Body of pancreas (tissue), 4 donors: ENCODE results near the gene AK5. TPM values are rescaled to one million over a fixed set of nuclear protein-coding genes. Genes with fewer than 3 reads are reported as not detected.

Experiments used
- ATAC-seq: fragments of 150-250 bp; one replicate; pipeline ENCODE4 v1.9.1; 2016
- DNase-seq, 4 donors: peaks; one replicate each; pipeline ENCODE4 v3.0.0-alpha.2; 2019
- H3K27ac ChIP-seq, 4 donors: fragments of 200-600 bp; sonication (generic); 1 replicate in 3 of 4; 2 replicates in 1 of 4; pipeline versions ENCODE4 v1.5.1 to v1.6.1; 2016 to 2019; ENCODE audit warnings: mild to moderate bottlenecking in 1 of 4, mixed read lengths in 1 of 4, moderate library complexity in 1 of 4
- H3K27me3 ChIP-seq, 2 donors: fragments of 200-600 bp; sonication (generic); one replicate each; pipeline ENCODE4 v1.6.0; 2016; ENCODE audit warnings: mild to moderate bottlenecking in 1 of 2
- H3K36me3 ChIP-seq, 2 donors: fragments of 200-600 bp; sonication (generic); replicated peaks in 1 of 2; 2 replicates each; pipeline ENCODE4 v1.5.1; 2016; ENCODE audit warnings: low read depth in 2 of 2; ENCODE audit not compliant: insufficient read depth in 1 of 2
- H3K4me1 ChIP-seq: fragments of 200-600 bp; sonication (generic); one replicate; pipeline ENCODE4 v1.6.0; 2016
- H3K4me3 ChIP-seq, 2 donors: fragments of 200-600 bp; sonication (generic); 1 replicate in 1 of 2; 2 replicates in 1 of 2; pipeline ENCODE4 v1.5.1; 2016 to 2019
- H3K9me3 ChIP-seq, 3 donors: fragments of 200-600 bp; sonication (generic); 1 replicate in 2 of 3; 2 replicates in 1 of 3; pipeline ENCODE4 v1.5.1; 2016
- POLR2A ChIP-seq, 3 donors: fragments of 450-650 bp; IDR thresholded peaks; one replicate each; pipeline ENCODE4 v1.6.1; 2016; ENCODE audit warnings: antibody characterized with exemption in 3 of 3, mild to moderate bottlenecking in 2 of 3
- WGBS, 2 donors: methylation state at CpG; one replicate each; pipeline ENCODE4 v1.1.5; 2017; 5-methylcytosine and 5-hydroxymethylcytosine counted together
- intact Hi-C: fragments of 100-400 bp; cut with DNase I; formaldehyde crosslinking; loops from one replicate; pipeline ENCODE4 v1.15.1; 2023
- total RNA-seq, 2 donors: library from RNA; depleted of rRNA; stranded (reverse); fragments of >200 nt; gene quantifications; one replicate each; pipeline ENCODE4 v1.1.0, GENCODE V29; 2016
- TF ChIP-seq, protein P1 (sequence below), 7 experiments: fragments of 450-650 bp in 4 of 7; fragments of 200-600 bp in 3 of 7; sonication (generic) in 3 of 7; IDR thresholded peaks; one replicate each; pipeline ENCODE4 v1.5.1; 2016 to 2019; ENCODE audit warnings: antibody characterized with exemption in 7 of 7

Gene AK5, protein sequence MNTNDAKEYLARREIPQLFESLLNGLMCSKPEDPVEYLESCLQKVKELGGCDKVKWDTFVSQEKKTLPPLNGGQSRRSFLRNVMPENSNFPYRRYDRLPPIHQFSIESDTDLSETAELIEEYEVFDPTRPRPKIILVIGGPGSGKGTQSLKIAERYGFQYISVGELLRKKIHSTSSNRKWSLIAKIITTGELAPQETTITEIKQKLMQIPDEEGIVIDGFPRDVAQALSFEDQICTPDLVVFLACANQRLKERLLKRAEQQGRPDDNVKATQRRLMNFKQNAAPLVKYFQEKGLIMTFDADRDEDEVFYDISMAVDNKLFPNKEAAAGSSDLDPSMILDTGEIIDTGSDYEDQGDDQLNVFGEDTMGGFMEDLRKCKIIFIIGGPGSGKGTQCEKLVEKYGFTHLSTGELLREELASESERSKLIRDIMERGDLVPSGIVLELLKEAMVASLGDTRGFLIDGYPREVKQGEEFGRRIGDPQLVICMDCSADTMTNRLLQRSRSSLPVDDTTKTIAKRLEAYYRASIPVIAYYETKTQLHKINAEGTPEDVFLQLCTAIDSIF
- not detected for total RNA-seq

DNA sequence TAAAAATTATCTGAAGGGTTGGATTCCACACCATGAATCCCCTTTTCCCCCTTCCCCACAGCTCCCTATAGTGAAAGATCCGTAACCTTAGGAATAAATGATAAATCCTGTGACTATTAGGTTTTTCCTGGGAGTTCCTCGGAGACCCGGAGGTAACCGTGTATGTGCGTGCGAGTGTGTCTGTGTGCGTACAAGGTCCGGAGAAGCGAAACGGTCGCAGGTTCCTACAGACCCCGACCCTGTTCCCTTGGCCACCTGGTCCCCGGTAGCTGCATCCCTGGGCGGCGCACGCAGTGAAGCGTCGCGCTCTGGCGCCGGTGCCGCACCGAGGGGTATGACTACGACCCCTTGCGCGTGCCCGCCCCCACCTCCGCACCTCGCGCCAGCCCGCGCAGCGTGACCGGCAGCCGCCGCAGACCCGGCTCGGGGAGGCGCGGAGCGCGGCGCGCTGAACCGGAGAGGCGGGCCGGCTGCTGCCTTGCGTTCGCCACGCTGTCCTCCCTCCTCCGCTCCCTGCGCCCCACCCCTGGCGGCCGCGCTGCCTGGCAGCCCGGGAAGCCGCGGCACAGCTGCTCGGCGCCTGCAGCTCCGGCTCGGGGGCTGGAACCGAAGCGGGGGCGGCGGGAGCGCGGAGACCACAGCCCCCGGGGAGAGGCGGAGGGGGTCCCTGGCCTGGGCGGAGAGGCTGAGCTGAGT, at the start of gene AK5:
Gene AK5, plus strand, starts transcription at position 529 of the 696 bp plus-strand sequence. CDS start 295 bp downstream, outside the sequence.
- peak within 1 kb of the TSS in 1 of 2 donors; percentile 11 for H3K4me3 ChIP-seq
- peaks cover 0 to 9% of the 10 kb centered on the region in 2 donors for H3K27me3 ChIP-seq
- ATAC-seq (peak; percentile 72), DNase-seq (peak; percentile 10 to 32 (median 18))
- 3 to 19% methylated on average over 8 to 59 of the region's 71 CpGs for WGBS, 2 donors
- no peak within 1 kb of the TSS for H3K27ac ChIP-seq
- no peaks in the 10 kb centered on the region for H3K9me3 ChIP-seq
- TF ChIP-seq, protein P1, sequence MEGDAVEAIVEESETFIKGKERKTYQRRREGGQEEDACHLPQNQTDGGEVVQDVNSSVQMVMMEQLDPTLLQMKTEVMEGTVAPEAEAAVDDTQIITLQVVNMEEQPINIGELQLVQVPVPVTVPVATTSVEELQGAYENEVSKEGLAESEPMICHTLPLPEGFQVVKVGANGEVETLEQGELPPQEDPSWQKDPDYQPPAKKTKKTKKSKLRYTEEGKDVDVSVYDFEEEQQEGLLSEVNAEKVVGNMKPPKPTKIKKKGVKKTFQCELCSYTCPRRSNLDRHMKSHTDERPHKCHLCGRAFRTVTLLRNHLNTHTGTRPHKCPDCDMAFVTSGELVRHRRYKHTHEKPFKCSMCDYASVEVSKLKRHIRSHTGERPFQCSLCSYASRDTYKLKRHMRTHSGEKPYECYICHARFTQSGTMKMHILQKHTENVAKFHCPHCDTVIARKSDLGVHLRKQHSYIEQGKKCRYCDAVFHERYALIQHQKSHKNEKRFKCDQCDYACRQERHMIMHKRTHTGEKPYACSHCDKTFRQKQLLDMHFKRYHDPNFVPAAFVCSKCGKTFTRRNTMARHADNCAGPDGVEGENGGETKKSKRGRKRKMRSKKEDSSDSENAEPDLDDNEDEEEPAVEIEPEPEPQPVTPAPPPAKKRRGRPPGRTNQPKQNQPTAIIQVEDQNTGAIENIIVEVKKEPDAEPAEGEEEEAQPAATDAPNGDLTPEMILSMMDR (IDR thresholded peaks at IDR 0.05) = no peak
- TF ChIP-seq POLR2A (IDR thresholded peaks at IDR 0.05) = no peak
- H3K4me1 ChIP-seq = peaks cover 20% of the 10 kb centered on the region
- intact Hi-C loops = no loop called here
- H3K36me3 ChIP-seq = no peaks in the 10 kb centered on the region

DNA sequence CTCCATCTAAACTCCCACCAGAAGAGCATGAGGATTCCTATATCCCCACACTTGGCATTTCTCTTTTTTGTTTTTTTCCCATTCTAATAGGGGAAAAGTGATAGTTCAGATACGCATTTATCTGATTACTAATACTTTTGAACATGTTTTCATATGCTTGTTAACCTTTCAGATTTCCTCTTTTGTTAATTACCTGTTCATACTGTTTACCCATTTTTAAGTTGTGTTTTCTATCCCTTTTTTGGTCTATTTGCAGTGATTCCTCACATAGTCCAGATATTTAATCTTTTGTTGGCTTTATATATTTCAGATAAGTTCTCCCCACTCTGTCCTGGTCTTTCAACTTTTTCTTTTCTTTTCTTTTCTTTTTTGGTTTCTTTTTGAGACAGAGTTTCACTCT, 49.0 kb upstream of the AK5 start:
- WGBS, 2 donors = 76 to 93% methylated on average over 1 of the region's 1 CpG

DNA sequence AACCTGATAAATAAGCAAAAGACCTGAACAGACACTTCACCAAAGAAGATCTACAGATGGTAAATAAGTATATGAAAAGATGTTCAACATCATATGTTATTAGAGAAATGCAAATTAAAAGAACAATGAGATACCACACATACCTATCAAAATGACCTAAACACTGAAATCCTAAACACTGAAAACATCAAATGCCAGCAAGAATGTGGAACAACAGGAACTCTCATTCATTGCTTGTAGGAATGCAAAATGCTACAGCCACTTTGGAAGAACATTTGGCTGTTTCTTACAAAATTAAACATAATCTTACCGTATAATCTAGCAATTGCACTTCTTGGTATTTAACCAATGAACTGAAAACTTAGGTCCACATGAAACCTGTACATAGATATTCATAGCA, 47.7 kb upstream of the AK5 start:
- no peak overlapping the region for H3K27ac ChIP-seq
- H3K9me3 ChIP-seq = no peaks in the 10 kb centered on the region
- no peaks in the 10 kb centered on the region for H3K36me3 ChIP-seq
- whole genome bisulfite sequencing, 2 donors = 68 to 83% methylated on average over 1 of the region's 1 CpG
- intact Hi-C loops = no loop called here
- H3K27me3 ChIP-seq = no peaks in the 10 kb centered on the region
- H3K4me3 ChIP-seq = no peak overlapping the region
- DNase-seq = no peak
- H3K4me1 ChIP-seq = peaks cover 3% of the 10 kb centered on the region
- no peak for TF ChIP-seq POLR2A (IDR thresholded peaks at IDR 0.05)
- TF ChIP-seq, protein P1 (IDR thresholded peaks at IDR 0.05) = no peak
- ATAC-seq = no peak

More for the DNA sequence above, 49.0 kb upstream of the AK5 start:
- Histone ChIP-seq H3K36me3 (no peaks in the 10 kb centered on the region), H3K4me1 (peaks cover 4% of the 10 kb centered on the region), H3K27ac (no peak overlapping the region), H3K27me3 (no peaks in the 10 kb centered on the region), H3K4me3 (no peak overlapping the region), H3K9me3 (no peaks in the 10 kb centered on the region)
- no peak for DNase-seq
- TF ChIP-seq POLR2A (IDR thresholded peaks at IDR 0.05) = no peak
- TF ChIP-seq, protein P1 (IDR thresholded peaks at IDR 0.05) = no peak
- intact Hi-C loops = no loop called here
- no peak for ATAC-seq

DNA sequence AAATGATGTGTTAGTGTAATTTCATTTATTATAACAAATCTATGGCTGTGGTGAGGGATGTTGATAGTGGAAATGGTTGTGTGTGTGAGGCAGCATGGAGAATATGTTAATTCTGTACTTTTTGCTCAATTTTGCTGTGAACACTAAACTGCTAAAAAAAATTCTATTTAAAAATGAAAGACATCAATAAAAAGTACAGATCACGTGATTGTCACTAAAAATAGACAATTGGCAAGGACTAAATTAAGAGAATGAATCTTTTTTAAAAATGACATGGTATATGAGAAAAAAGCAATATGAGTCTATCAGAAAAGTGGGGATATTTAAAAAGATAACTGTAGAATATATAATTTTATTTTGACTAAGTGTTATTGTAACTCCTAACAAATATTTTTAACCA, 46.9 kb upstream of the AK5 start:
- Histone ChIP-seq H3K4me1 (no peaks in the 10 kb centered on the region), H3K27me3 (no peaks in the 10 kb centered on the region), H3K36me3 (no peaks in the 10 kb centered on the region), H3K4me3 (no peak overlapping the region), H3K9me3 (no peaks in the 10 kb centered on the region), H3K27ac (no peak overlapping the region)
- intact Hi-C loops = no loop called here
- no peak for DNase-seq
- TF ChIP-seq POLR2A (IDR thresholded peaks at IDR 0.05) = no peak
- TF ChIP-seq, protein P1 (IDR thresholded peaks at IDR 0.05) = no peak
- ATAC-seq = no peak
- 26 to 30% methylated on average over 1 of the region's 1 CpG for WGBS, 2 donors
